Activated T-helper 17 cell treated with anti-CD3 and anti-CD28 coated beads, Interleukin-2, amount 50 U/mL, for 72 hours (primary cell): Measurements from ENCODE around the gene OPN4. TPM values are rescaled to one million over a fixed set of nuclear protein-coding genes. Genes with fewer than 3 reads are reported as not detected.
"Not testable (repeated sequence)": the region's sequence is repeated elsewhere in the genome, so short reads cannot be mapped to it uniquely, and the experiment has no call there.

Experiments
- ATAC-seq: fragments of 150-1000 bp; cut with Tn5 transposase; replicated peaks from 2 replicates; pipeline ENCODE4 v1.10.0; 2021; ENCODE audit warnings: mild to moderate bottlenecking, moderate library complexity
- H3K27ac Mint-ChIP-seq: one replicate; pipeline ENCODE4 v1.8.0; 2022; ENCODE audit warnings: mixed read lengths
- H3K27me3 Mint-ChIP-seq: one replicate; pipeline ENCODE4 v1.8.0; 2022; ENCODE audit warnings: mixed read lengths
- H3K36me3 Mint-ChIP-seq: one replicate; pipeline ENCODE4 v1.8.0; 2022; ENCODE audit warnings: low read depth, mild to moderate bottlenecking, mixed read lengths
- H3K4me1 Mint-ChIP-seq: one replicate; pipeline ENCODE4 v1.8.0; 2022; ENCODE audit warnings: mixed read lengths
- H3K4me3 Mint-ChIP-seq: one replicate; pipeline ENCODE4 v1.8.0; 2022; ENCODE audit warnings: mild to moderate bottlenecking, mixed read lengths
- H3K9me3 Mint-ChIP-seq: one replicate; pipeline ENCODE4 v1.8.0; 2022; ENCODE audit warnings: mixed read lengths
- total RNA-seq, 2 donors: library from RNA; stranded (reverse); gene quantifications; one replicate each; pipeline ENCODE4 v1.2.3, GENCODE V29; 2022

The OPN4 gene
- not detected for total RNA-seq

- no peak for ATAC-seq
- H3K4me1 Mint-ChIP-seq, result no peaks in the 10 kb centered on the region
- no peak within 1 kb of the TSS for H3K27ac Mint-ChIP-seq
- no peaks in the 10 kb centered on the region for H3K9me3 Mint-ChIP-seq
- no peaks in the 10 kb centered on the region for H3K36me3 Mint-ChIP-seq
- H3K4me3 Mint-ChIP-seq, result no peak within 1 kb of the TSS
- peaks cover 4% of the 10 kb centered on the region for H3K27me3 Mint-ChIP-seq
These were observed at the start of gene OPN4 for GRCh38 chr10:86654411-86655172. TSS of gene OPN4 (plus strand) at chr10:86654547. CDS start at chr10:86654784, 237 bp downstream.

GRCh38 chr10:86607674-86608073 lies 46.7 kb upstream of the OPN4 start:
- Mint-ChIP-seq H3K4me1 (no peaks in the 10 kb centered on the region), H3K27me3 (peaks cover 19% of the 10 kb centered on the region), H3K9me3 (no peaks in the 10 kb centered on the region), H3K36me3 (no peaks in the 10 kb centered on the region), H3K4me3 (no peak overlapping the region), H3K27ac (no peak overlapping the region)
- no peak for ATAC-seq

- no peak for ATAC-seq
- Mint-ChIP-seq H3K9me3 (no peaks in the 10 kb centered on the region), H3K36me3 (no peaks in the 10 kb centered on the region), H3K27ac (no peak overlapping the region), H3K4me1 (no peaks in the 10 kb centered on the region), H3K4me3 (no peak overlapping the region), H3K27me3 (peaks cover 25% of the 10 kb centered on the region)
These were observed 44.4 kb upstream of the OPN4 start for GRCh38 chr10:86609920-86610319.

GRCh38 chr10:86611386-86611785 lies 43.0 kb upstream of the OPN4 start:
- H3K27me3 Mint-ChIP-seq, result peaks cover 25% of the 10 kb centered on the region
- H3K4me1 Mint-ChIP-seq, result no peaks in the 10 kb centered on the region
- H3K36me3 Mint-ChIP-seq, result no peaks in the 10 kb centered on the region
- no peak for ATAC-seq
- H3K4me3 Mint-ChIP-seq, result no peak overlapping the region
- no peak overlapping the region for H3K27ac Mint-ChIP-seq
- H3K9me3 Mint-ChIP-seq, result no peaks in the 10 kb centered on the region

GRCh38 chr10:86613096-86613495 lies 41.3 kb upstream of the OPN4 start:
- Mint-ChIP-seq H3K4me1 (no peaks in the 10 kb centered on the region), H3K4me3 (no peak overlapping the region), H3K9me3 (no peaks in the 10 kb centered on the region), H3K27ac (no peak overlapping the region), H3K27me3 (peaks cover 21% of the 10 kb centered on the region), H3K36me3 (no peaks in the 10 kb centered on the region)
- ATAC-seq, result no peak

- Mint-ChIP-seq H3K4me3 (no peak overlapping the region), H3K9me3 (no peaks in the 10 kb centered on the region), H3K4me1 (no peaks in the 10 kb centered on the region), H3K27me3 (peaks cover 18% of the 10 kb centered on the region), H3K27ac (no peak overlapping the region), H3K36me3 (no peaks in the 10 kb centered on the region)
- ATAC-seq, result no peak
These were observed 40.4 kb upstream of the OPN4 start for GRCh38 chr10:86613905-86614304.

GRCh38 chr10:86614853-86615252 lies 39.5 kb upstream of the OPN4 start:
- no peak overlapping the region for H3K27ac Mint-ChIP-seq
- no peak overlapping the region for H3K4me3 Mint-ChIP-seq
- H3K9me3 Mint-ChIP-seq, result no peaks in the 10 kb centered on the region
- H3K27me3 Mint-ChIP-seq, result peaks cover 17% of the 10 kb centered on the region
- ATAC-seq, result no peak
- no peaks in the 10 kb centered on the region for H3K4me1 Mint-ChIP-seq
- no peaks in the 10 kb centered on the region for H3K36me3 Mint-ChIP-seq

GRCh38 chr10:86617278-86617677 lies 37.1 kb upstream of the OPN4 start:
- not testable (repeated sequence) for ATAC-seq, H3K27ac Mint-ChIP-seq, H3K4me3 Mint-ChIP-seq, H3K9me3 Mint-ChIP-seq, H3K36me3 Mint-ChIP-seq, H3K4me1 Mint-ChIP-seq
- H3K27me3 Mint-ChIP-seq, result peaks cover 12% of the 10 kb centered on the region

- H3K27me3 Mint-ChIP-seq, result peaks cover 17% of the 10 kb centered on the region
- H3K36me3 Mint-ChIP-seq, result no peaks in the 10 kb centered on the region
- ATAC-seq, result no peak
- no peak overlapping the region for H3K27ac Mint-ChIP-seq
- no peaks in the 10 kb centered on the region for H3K4me1 Mint-ChIP-seq
- no peak overlapping the region for H3K4me3 Mint-ChIP-seq
- no peaks in the 10 kb centered on the region for H3K9me3 Mint-ChIP-seq
These were observed 26.0 kb upstream of the OPN4 start for GRCh38 chr10:86628311-86628710.

- no peak for ATAC-seq
- H3K9me3 Mint-ChIP-seq, result no peaks in the 10 kb centered on the region
- H3K36me3 Mint-ChIP-seq, result no peaks in the 10 kb centered on the region
These were observed 24.3 kb upstream of the OPN4 start for GRCh38 chr10:86630079-86630478.

GRCh38 chr10:86632009-86632800 lies 22.1 kb upstream of the OPN4 start:
- Mint-ChIP-seq H3K27me3 (peaks cover 31% of the 10 kb centered on the region), H3K27ac (no peak overlapping the region), H3K4me3 (no peak overlapping the region), H3K9me3 (no peaks in the 10 kb centered on the region), H3K4me1 (no peaks in the 10 kb centered on the region), H3K36me3 (no peaks in the 10 kb centered on the region)
- no peak for ATAC-seq

More at GRCh38 chr10:86630079-86630478, 24.3 kb upstream of the OPN4 start:
- Mint-ChIP-seq H3K4me1 (no peaks in the 10 kb centered on the region), H3K4me3 (no peak overlapping the region), H3K27me3 (peaks cover 26% of the 10 kb centered on the region), H3K27ac (no peak overlapping the region)

- no peaks in the 10 kb centered on the region for H3K36me3 Mint-ChIP-seq
- no peak overlapping the region for H3K4me3 Mint-ChIP-seq
- H3K9me3 Mint-ChIP-seq, result no peaks in the 10 kb centered on the region
- no peak for ATAC-seq
- peaks cover 31% of the 10 kb centered on the region for H3K27me3 Mint-ChIP-seq
- no peaks in the 10 kb centered on the region for H3K4me1 Mint-ChIP-seq
- no peak overlapping the region for H3K27ac Mint-ChIP-seq
These were observed 21.4 kb upstream of the OPN4 start for GRCh38 chr10:86632951-86633350.

GRCh38 chr10:86635402-86635801 lies 18.9 kb upstream of the OPN4 start:
- H3K4me1 Mint-ChIP-seq, result no peaks in the 10 kb centered on the region
- H3K4me3 Mint-ChIP-seq, result no peak overlapping the region
- peaks cover 35% of the 10 kb centered on the region for H3K27me3 Mint-ChIP-seq
- H3K36me3 Mint-ChIP-seq, result no peaks in the 10 kb centered on the region
- ATAC-seq, result no peak
- peaks cover 3% of the 10 kb centered on the region for H3K9me3 Mint-ChIP-seq
- H3K27ac Mint-ChIP-seq, result no peak overlapping the region

GRCh38 chr10:86636311-86636710 lies 18.0 kb upstream of the OPN4 start:
- Mint-ChIP-seq H3K27ac (no peak overlapping the region), H3K4me1 (no peaks in the 10 kb centered on the region), H3K36me3 (no peaks in the 10 kb centered on the region), H3K9me3 (peaks cover 3% of the 10 kb centered on the region), H3K4me3 (no peak overlapping the region), H3K27me3 (peaks cover 35% of the 10 kb centered on the region)
- ATAC-seq, result no peak

- Mint-ChIP-seq H3K9me3 (peaks cover 3% of the 10 kb centered on the region), H3K36me3 (no peaks in the 10 kb centered on the region), H3K4me1 (no peaks in the 10 kb centered on the region), H3K4me3 (no peak overlapping the region), H3K27ac (no peak overlapping the region), H3K27me3 (peaks cover 16% of the 10 kb centered on the region)
- no peak for ATAC-seq
These were observed 12.3 kb upstream of the OPN4 start for GRCh38 chr10:86642021-86642420.
